GM18907 (cell line): ENCODE results near the gene TRMT61A.

Experiments
- ATAC-seq: cut with Tn5 transposase; IDR thresholded peaks from one replicate; pipeline ENCODE4 v1.9.1; 2021; ENCODE audit warnings: mild to moderate bottlenecking, moderate library complexity; ENCODE audit not compliant: unreplicated experiment

TRMT61A gene

GRCh38 chr14:103533999-103534575 lies 5.1 kb downstream of the TRMT61A start:
- ATAC-seq: no peak

GRCh38 chr14:103534576-103535061 lies 5.6 kb downstream of the TRMT61A start:
- no peak for ATAC-seq

DNA sequence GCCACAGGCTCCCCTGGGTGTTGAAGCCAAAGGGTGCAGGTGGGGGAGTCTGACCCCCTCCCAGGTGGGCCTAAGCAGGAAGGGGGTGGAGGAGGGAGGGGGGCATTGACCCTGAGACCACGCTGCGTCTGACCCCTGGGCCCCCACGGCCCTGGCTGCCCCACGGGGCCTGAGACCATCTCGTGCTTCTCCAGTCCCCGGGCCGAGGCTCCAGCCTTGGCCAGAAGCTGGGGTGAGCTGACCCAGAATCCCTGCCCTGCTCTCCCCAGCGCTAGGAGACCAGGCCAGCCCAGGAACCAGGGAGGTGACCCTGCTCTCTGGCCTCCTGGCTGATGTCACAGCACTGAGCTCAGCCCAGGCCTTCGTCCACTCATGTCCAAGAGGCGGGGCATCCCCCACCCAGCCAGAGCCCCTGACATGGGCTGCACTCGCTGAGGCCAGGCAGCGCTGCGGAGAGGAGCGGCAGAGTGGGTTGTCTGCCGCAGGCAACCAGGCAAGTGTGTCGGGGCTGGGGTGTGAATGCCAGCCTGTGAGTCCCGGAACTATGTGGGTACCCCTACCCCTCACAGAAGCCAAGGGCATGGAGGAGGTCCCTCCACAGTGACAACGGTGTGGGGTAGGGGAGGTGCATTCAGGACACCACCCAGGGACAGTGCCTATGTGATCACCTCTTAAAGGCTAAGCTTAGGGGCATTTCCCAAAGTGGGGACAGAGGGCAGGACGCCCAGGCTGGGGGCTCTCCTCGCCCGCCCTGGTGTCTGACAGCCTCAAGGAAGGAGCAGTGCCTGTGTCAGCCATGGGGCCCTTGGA lies 6.3 kb downstream of the TRMT61A start:
- no peak for ATAC-seq

- no peak for ATAC-seq
Measured at GRCh38 chr14:103535891-103536565, 7.0 kb downstream of the TRMT61A start.

- ATAC-seq: no peak
Measured at GRCh38 chr14:103536693-103537092, 7.7 kb downstream of the TRMT61A start.

GRCh38 chr14:103537175-103537990 lies 8.4 kb downstream of the TRMT61A start:
- ATAC-seq: no peak

DNA sequence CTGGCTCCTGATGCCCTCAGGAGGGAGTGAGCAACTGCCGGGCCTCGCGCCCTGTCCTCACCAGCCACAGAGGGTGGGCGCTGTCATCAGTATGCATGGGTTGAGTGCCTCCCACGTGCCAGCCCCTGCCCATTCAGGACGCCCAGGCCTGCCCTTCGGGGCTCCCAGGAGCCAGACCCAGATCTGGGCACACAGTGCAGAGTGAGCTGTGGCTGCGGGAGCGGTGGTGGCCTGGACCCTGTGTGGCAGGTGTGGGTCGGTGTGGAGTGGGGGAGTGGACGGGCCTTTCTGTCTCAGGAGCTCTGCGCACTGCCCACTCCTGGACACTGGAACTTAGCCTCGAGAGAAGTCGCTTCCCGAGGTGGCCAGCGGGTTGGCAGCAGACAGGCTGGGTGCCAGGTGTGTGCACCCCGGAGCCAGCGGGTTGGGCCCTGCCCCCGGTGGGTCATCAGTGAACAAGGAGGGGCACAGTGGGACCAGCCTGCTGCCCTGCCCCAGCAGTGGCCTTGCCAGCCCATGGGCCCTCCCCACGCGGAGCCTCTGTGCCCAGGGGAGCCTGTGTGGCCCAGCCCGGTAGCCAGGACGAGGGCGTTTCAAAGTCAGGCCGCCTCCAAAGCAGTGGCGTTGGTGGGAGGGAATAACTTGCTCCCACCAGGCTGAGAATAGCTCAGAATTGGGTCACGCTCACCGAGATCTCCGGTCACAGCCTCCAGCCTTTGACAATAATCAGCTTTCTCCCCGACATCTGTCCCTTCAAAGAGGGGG lies 9.5 kb downstream of the TRMT61A start:
- ATAC-seq: no peak

DNA sequence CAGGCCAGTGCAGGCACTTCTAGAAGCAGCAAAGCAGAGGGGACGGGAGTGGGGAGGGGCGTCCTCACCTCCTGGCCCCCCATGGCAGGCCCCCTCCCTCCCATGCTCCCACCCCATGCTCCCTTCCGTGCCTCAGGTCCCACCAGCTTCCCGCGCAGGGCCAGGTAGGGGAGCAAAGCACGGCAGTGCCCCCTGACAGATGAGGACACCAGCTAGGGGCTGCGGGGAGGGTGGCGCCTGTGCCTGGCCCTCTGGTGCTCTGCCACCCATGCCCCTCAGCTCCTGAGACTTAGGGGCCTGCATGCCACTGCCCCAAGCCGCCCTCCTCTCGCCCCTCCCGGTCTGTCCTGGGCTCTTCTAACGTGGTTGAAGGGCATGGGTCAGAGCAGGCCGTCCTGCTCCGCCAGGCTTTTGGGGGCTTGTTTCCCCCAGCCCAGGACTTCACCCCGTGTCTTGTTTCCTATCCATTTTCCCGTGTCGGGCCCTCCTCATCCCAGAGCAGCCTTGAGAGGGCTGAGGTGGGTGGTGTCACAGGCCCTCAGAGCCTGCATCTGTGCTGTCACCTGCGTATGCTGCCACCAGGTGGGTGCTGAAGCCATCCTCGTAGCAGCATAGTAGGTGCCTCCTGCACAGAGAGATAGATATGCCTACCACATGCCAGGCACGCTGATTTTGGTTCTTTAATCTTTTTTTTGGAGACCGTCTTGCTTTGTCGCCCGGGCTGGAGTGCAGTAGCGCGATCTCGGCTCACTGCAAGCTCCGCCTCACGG lies 10.2 kb downstream of the TRMT61A start:
- ATAC-seq: no peak

- no peak for ATAC-seq
Measured at GRCh38 chr14:103540821-103541708, 12.1 kb downstream of the TRMT61A start.

DNA sequence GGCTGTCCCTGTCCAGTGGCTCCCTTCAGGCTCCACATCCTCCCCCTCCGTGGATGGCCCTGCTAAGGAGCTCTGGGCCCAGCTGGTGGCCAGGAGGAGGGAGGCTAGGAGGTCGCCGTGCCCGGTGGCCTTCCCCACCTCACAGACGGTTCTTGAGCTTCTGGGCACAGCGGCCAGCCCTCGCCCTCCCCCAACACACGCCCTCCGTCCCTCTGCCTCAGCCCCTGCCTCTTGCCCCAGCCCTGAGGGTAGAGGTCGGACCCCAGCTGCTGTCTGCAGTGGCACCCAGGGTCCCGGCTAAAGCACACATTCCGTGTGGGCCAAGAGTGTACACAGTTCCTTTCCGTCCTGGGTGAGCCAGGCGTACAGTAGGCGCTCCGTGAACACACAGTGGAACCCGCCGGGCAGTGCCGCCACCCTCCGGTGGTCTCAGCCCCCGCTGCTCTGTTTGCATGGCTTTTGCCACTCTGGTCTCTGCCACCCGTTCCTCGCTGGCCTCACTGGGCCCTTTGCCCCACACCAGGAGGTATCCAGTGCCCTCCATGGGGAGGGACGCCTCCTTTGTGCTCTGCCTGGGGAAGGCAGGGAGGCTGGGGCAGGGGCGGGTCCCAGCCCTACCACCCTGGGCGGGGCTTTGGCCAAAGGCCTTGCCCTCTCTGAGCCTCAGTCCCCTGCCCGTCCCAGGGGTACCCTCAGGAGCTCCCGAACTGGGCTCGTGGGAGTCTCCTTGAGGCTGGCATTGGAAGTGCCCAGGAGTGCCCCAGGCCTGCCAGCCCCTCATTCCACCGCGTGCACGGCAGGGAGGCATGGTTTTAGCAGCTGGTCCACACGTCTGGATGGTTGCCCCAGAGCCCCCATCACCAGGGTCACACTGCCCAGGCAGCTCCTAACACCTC lies 13.0 kb downstream of the TRMT61A start:
- no peak for ATAC-seq

- no peak for ATAC-seq
Measured at GRCh38 chr14:103542605-103543088, 13.7 kb downstream of the TRMT61A start.

GRCh38 chr14:103543140-103543539 lies 14.1 kb downstream of the TRMT61A start:
- no peak for ATAC-seq

DNA sequence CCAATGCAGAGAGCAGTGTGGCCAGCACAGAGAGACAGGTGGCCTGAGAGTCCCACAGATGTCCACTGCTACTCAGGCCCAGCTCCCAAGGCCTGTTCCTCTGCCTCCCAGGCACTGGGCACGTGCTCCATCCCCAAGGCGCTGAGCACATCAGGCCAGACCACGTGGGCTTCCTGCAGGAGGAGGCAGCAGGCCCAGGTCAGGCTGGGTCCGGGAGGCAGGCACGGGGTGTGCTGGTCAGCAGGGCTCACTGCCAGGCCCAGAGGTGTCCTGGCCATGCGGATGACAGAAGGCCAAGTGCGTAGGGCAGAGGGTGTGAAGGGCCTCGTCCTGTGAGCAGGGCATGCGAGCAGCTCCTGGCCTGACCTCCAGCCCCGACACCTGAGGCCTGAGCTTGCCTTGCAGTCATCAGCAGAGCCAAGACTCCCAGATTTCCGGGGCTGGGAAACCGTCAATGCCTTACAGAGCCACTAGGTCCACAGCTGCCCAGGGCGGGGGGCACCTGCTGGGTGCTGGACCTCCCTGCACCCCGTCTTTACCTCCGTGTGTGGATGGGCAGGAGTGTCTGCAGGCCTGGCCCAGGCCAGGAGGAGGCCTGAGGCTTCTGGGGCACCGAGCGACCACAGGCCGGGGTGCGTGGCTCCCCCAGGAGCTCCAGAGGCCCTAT lies 14.9 kb downstream of the TRMT61A start:
- ATAC-seq: no peak

DNA sequence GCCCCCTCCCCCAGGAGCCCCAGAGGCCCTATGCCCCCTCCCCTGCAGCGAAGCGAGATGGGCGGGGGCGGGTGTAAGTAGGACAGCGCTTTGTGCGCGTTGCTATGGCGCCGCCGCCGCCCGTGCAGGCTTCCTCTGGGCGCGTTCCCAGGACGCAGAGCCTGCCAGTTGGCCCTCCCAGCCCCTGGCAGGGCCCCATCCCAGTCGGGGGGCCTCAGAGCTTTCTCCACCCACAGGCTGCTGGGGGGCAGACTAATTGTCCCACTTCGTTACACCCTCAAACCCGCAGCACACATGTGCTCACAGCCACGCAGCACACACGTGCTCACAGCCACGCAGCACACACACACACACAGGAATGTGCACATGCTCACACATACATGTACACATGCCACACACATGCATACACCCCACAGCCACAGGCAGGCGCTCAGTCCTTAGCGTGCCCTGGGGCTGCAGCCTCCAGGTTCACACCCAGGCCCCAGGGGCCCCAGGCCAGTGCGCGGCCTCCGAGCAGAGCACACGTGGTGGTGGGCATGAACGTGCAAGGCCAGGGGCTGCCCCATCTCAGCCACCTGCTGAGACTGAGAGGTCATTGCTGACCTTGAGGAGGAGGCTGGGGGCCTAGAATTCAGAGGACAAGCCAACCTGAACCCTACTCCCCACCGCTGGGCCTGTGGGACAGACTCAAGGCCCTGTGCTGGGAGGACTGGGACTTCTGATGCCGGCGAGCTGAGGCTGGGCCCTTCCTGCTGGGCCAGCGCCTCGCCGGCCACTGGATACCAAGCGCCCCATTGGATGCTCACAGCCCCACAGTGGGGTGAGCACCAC lies 15.6 kb downstream of the TRMT61A start:
- ATAC-seq: no peak

DNA sequence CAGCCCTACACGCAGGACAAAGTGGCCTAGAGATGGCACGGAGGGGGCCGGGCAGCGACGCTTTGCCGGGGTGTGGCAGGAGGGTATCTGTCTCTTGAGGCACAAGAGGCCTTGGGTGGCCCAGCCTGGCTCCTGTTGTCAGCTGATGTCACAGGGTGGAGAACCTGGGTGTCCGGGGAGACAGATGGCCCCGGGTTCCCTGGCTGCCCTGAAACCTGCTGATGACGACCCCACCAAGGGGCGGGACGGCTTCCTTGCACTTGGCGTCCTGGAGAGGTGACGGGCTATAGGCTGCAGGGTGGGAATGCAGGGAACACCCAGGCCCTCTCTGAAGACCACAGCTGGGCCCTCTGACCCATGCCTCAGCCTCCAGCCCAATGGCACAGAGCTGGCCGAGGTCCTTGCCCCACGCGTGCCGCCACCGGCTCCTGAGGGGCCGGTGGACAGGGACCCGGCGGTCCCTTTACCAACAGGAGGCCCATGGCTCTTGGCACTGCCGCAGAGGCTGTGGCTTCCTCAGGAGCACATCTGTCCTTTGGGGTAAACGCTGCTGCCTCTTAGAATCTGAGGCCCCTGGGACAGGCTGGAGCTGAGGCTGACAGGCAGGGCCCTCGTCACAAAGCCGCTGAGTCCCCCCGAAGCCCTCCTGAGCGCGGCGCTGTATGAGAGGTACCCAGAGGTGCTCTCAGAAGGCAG lies 16.4 kb downstream of the TRMT61A start:
- no peak for ATAC-seq
